KMS-11 (cell line): ENCODE data around the gene PARVB.

Experiments used
- H2AFZ ChIP-seq: fragments of 200-600 bp; sonication (generic); 2 replicates; pipeline ENCODE4 v1.6.1; 2016; ENCODE audit warnings: antibody characterized with exemption, mixed run types, low read depth
- H3K27ac ChIP-seq: fragments of 200-600 bp; sonication (generic); 2 replicates; pipeline ENCODE4 v1.6.1; 2016; ENCODE audit warnings: mild to moderate bottlenecking, mixed run types
- H3K27me3 ChIP-seq: fragments of 200-600 bp; sonication (generic); 2 replicates; pipeline ENCODE4 v1.6.1; 2017; ENCODE audit warnings: mild to moderate bottlenecking, low read depth, mixed run types, moderate library complexity; ENCODE audit not compliant: insufficient read depth
- H3K36me3 ChIP-seq: fragments of 200-600 bp; sonication (generic); 2 replicates; pipeline ENCODE4 v1.6.1; 2017; ENCODE audit warnings: mild to moderate bottlenecking, mixed run types; ENCODE audit not compliant: insufficient read depth
- H3K4me1 ChIP-seq: fragments of 200-600 bp; sonication (generic); 2 replicates; pipeline ENCODE4 v1.6.1; 2016; ENCODE audit warnings: mild to moderate bottlenecking, low read depth, mixed run types; ENCODE audit not compliant: poor library complexity, severe bottlenecking
- H3K4me2 ChIP-seq: fragments of 200-600 bp; sonication (generic); 2 replicates; pipeline ENCODE4 v1.7.0; 2016; ENCODE audit warnings: mild to moderate bottlenecking, mixed run types
- H3K4me3 ChIP-seq: fragments of 200-600 bp; sonication (generic); IDR thresholded peaks from 2 replicates; pipeline ENCODE4 v1.6.1; 2017; ENCODE audit warnings: low read depth, low read length, mixed read lengths; ENCODE audit not compliant: insufficient read depth
- H3K79me2 ChIP-seq: fragments of 200-600 bp; sonication (generic); 2 replicates; pipeline ENCODE4 v1.6.1; 2016; ENCODE audit warnings: low read depth, mixed run types; ENCODE audit not compliant: insufficient read depth
- H3K9ac ChIP-seq: fragments of 200-600 bp; sonication (generic); 2 replicates; pipeline ENCODE4 v1.6.1; 2016; ENCODE audit warnings: mild to moderate bottlenecking, mixed run types
- H4K20me1 ChIP-seq: fragments of 200-600 bp; sonication (generic); 2 replicates; pipeline ENCODE4 v1.6.1; 2016; ENCODE audit warnings: mild to moderate bottlenecking, mixed run types; ENCODE audit not compliant: insufficient read depth
- CTCF ChIP-seq: fragments of 200-600 bp; sonication (generic); conservative IDR thresholded peaks from 2 replicates; pipeline ENCODE4 v1.6.1; 2017; ENCODE audit warnings: low read depth, mild to moderate bottlenecking, antibody characterized with exemption, low read length, moderate library complexity, mixed read lengths

Gene PARVB

GRCh38 chr22:44045145-44045544 lies 21.0 kb downstream of the PARVB start:
- no peaks in the 10 kb centered on the region for H4K20me1 ChIP-seq
- no peak overlapping the region for H3K4me2 ChIP-seq
- H3K36me3 ChIP-seq = no peaks in the 10 kb centered on the region
- no peak overlapping the region for H2AFZ ChIP-seq
- H3K4me3 ChIP-seq = no peak overlapping the region
- no peak for TF ChIP-seq CTCF
- peaks cover 11% of the 10 kb centered on the region; the same call in 1 of the 2 replicates for H3K79me2 ChIP-seq
- H3K27ac ChIP-seq = no peak overlapping the region
- H3K9ac ChIP-seq = no peak overlapping the region
- no peaks in the 10 kb centered on the region for H3K27me3 ChIP-seq
- peaks cover 14% of the 10 kb centered on the region for H3K4me1 ChIP-seq

- no peak overlapping the region for H3K9ac ChIP-seq
- H3K27me3 ChIP-seq = no peaks in the 10 kb centered on the region
- peaks cover 11% of the 10 kb centered on the region; the same call in 1 of the 2 replicates for H3K79me2 ChIP-seq
- H3K36me3 ChIP-seq = no peaks in the 10 kb centered on the region
- H3K4me2 ChIP-seq = no peak overlapping the region
- peaks cover 14% of the 10 kb centered on the region for H3K4me1 ChIP-seq
- no peak overlapping the region for H2AFZ ChIP-seq
- H4K20me1 ChIP-seq = no peaks in the 10 kb centered on the region
- H3K27ac ChIP-seq = no peak overlapping the region
- no peak for TF ChIP-seq CTCF
- no peak overlapping the region for H3K4me3 ChIP-seq
Observed at GRCh38 chr22:44046485-44047141, 22.5 kb downstream of the PARVB start.

- Histone ChIP-seq H3K4me2 (peak overlapping the region; percentile 45), H3K4me1 (peaks cover 14% of the 10 kb centered on the region), H3K27ac (peak overlapping the region; percentile 72), H3K4me3 (no peak overlapping the region), H3K79me2 (peaks cover 11% of the 10 kb centered on the region; the same call in 1 of the 2 replicates), H3K9ac (peak overlapping the region; percentile 59; the same call in 1 of the 2 replicates), H3K27me3 (no peaks in the 10 kb centered on the region), H3K36me3 (no peaks in the 10 kb centered on the region), H2AFZ (peak overlapping the region; percentile 41; the same call in 1 of the 2 replicates), H4K20me1 (no peaks in the 10 kb centered on the region)
- TF ChIP-seq CTCF = no peak
Observed at GRCh38 chr22:44047891-44048301, 23.8 kb downstream of the PARVB start.

GRCh38 chr22:44049486-44050231 lies 25.6 kb downstream of the PARVB start:
- Histone ChIP-seq H3K27me3 (no peaks in the 10 kb centered on the region), H3K79me2 (peaks cover 11% of the 10 kb centered on the region; the same call in 1 of the 2 replicates), H4K20me1 (no peaks in the 10 kb centered on the region), H3K9ac (no peak overlapping the region), H3K4me1 (peaks cover 14% of the 10 kb centered on the region), H3K4me2 (no peak overlapping the region), H3K27ac (no peak overlapping the region), H3K4me3 (no peak overlapping the region), H3K36me3 (no peaks in the 10 kb centered on the region), H2AFZ (no peak overlapping the region)
- TF ChIP-seq CTCF = no peak
